Nephron progenitor cell (in vitro differentiated cells): Measurements from ENCODE around the gene STX19.
"Not testable (repeated sequence)": the region's sequence is repeated elsewhere in the genome, so short reads cannot be mapped to it uniquely, and the experiment has no call there.

Experiments
- DNase-seq: peaks from one replicate; pipeline ENCODE4 v3.0.0; 2021
- H3K27ac Mint-ChIP-seq: 2 replicates; pipeline ENCODE4 v1.8.0; 2021; ENCODE audit warnings: mild to moderate bottlenecking, moderate library complexity, mixed read lengths
- H3K27me3 Mint-ChIP-seq: 2 replicates; pipeline ENCODE4 v1.8.0; 2021; ENCODE audit warnings: mild to moderate bottlenecking, low read depth, mixed read lengths; ENCODE audit not compliant: poor library complexity
- H3K36me3 Mint-ChIP-seq: 2 replicates; pipeline ENCODE4 v1.8.0; 2021; ENCODE audit warnings: low read depth, mixed read lengths
- H3K4me1 Mint-ChIP-seq: 2 replicates; pipeline ENCODE4 v1.8.0; 2021; ENCODE audit warnings: mixed read lengths
- H3K4me3 Mint-ChIP-seq: 2 replicates; pipeline ENCODE4 v1.8.0; 2021; ENCODE audit warnings: mild to moderate bottlenecking, moderate library complexity, mixed read lengths
- H3K9me3 Mint-ChIP-seq: 2 replicates; pipeline ENCODE4 v1.8.0; 2021; ENCODE audit warnings: mild to moderate bottlenecking, moderate library complexity, mixed read lengths
- TF ChIP-seq, protein P1 (sequence below): fragments of 200-600 bp; sonication (generic); IDR thresholded peaks from 2 replicates; pipeline ENCODE4 v1.5.0; 2021; ENCODE audit warnings: antibody characterized with exemption

Gene STX19

DNA sequence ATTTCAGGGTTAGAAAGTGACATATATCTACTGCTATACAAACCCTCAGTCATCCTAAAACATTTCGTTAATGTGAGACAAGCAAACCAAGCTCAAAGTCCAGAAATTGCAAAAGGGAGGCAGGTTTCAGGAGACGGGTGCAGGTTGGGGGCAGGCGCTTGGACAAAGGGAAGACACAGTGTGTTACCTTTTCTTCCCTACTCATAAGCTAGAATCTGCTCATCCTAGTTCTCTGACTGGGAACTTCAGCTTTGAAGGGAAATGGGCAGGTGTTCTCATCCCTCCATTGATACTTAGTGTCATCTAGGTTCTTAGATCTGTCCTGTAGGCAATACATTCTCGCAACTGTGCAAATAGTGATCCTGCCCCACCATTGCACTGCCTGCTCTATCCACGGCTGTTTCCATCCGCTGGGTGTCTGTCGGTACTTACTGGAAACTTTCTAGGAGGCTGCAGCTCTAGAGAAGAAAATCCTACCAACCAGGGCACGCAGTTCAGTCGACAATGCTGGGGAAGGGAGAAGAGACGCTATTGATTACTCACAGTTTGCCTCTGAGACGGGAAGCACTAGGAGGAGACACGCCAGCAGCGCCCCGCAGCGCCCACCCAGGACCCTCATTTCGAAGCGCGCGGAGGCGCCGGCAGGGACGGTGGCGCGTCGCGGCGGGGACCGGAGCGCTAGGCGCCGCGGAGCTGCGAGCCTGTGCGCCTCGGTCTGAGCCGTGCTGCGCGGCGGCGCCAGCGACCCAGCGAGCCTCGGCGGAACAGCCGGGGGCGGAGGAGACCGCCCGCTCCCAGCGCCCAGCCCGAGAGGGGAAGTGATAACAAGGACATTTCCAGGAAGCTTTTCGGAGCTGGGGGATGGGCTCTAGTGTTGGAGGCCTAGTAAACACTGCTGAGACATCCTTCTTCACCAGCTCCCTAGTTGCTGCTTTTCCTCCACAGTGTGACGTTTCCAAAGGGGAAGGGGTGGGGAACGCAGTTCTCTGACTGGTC is 55.0 kb downstream of the STX19 start, which contains the start of gene PROS1:
Gene PROS1, minus strand, starts transcription at position 766 of the 996 bp plus-strand sequence. Its CDS starts 147 bp downstream, at position 619.
- peak; percentile 75 for DNase-seq
- peak within 1 kb of the TSS; percentile 91 for H3K4me3 Mint-ChIP-seq
- H3K36me3 Mint-ChIP-seq: peaks cover 4% of the 10 kb centered on the region
- H3K9me3 Mint-ChIP-seq: no peaks in the 10 kb centered on the region
- peaks cover 13% of the 10 kb centered on the region for H3K4me1 Mint-ChIP-seq
- H3K27ac Mint-ChIP-seq: peak within 1 kb of the TSS; percentile 98
- TF ChIP-seq, protein P1, sequence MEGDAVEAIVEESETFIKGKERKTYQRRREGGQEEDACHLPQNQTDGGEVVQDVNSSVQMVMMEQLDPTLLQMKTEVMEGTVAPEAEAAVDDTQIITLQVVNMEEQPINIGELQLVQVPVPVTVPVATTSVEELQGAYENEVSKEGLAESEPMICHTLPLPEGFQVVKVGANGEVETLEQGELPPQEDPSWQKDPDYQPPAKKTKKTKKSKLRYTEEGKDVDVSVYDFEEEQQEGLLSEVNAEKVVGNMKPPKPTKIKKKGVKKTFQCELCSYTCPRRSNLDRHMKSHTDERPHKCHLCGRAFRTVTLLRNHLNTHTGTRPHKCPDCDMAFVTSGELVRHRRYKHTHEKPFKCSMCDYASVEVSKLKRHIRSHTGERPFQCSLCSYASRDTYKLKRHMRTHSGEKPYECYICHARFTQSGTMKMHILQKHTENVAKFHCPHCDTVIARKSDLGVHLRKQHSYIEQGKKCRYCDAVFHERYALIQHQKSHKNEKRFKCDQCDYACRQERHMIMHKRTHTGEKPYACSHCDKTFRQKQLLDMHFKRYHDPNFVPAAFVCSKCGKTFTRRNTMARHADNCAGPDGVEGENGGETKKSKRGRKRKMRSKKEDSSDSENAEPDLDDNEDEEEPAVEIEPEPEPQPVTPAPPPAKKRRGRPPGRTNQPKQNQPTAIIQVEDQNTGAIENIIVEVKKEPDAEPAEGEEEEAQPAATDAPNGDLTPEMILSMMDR: no peak
- peaks cover 13% of the 10 kb centered on the region for H3K27me3 Mint-ChIP-seq

DNA sequence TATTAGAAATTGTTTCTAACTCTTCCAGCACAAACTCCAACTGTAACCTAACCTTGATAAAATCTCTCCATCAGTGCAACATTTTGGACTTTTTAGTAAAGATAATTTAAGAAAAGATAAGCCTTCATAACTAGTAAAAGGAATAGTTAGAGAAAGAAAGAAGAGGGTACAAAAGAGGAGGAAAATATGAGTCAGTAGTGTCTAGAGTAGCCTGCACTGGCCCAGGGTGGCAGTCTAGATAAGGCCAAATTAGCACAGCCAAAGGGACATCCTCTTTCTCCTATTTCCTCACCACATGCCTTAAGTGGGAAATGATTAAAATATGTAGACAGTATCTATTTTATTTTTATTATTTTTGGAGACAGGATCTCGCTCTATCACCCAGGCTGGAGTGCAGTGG is 58.4 kb downstream of the STX19 start:
- H3K27me3 Mint-ChIP-seq: peaks cover 3% of the 10 kb centered on the region
- H3K36me3 Mint-ChIP-seq: peaks cover 13% of the 10 kb centered on the region
- peaks cover 12% of the 10 kb centered on the region for H3K9me3 Mint-ChIP-seq
- H3K4me1 Mint-ChIP-seq: peaks cover 13% of the 10 kb centered on the region
- no peak overlapping the region for H3K4me3 Mint-ChIP-seq
- no peak overlapping the region for H3K27ac Mint-ChIP-seq
- TF ChIP-seq, protein P1: no peak
- DNase-seq: no peak

DNA sequence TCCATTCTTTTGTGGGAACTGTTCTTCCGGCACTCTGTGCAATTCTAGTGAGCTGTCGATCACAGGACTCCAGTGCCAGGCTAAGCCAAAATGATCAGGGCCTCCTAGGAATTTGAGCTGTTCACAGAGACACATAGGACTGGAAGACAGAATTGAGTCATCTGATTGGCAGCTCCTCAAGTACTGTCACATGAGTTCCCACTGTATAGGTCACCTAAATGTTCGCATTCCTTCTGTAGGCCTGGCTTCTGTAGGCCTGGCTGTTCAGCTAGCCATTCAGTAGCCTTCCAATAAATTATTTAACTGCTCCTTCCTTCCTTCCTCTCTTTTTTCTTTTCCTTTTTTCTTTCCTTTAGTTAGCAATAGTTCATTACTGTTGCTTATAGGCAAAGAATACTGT is 59.0 kb downstream of the STX19 start:
- H3K4me3 Mint-ChIP-seq: no peak overlapping the region
- peaks cover 3% of the 10 kb centered on the region for H3K27me3 Mint-ChIP-seq
- peaks cover 16% of the 10 kb centered on the region for H3K9me3 Mint-ChIP-seq
- TF ChIP-seq, protein P1: no peak
- H3K4me1 Mint-ChIP-seq: peaks cover 13% of the 10 kb centered on the region
- DNase-seq: no peak
- no peak overlapping the region for H3K27ac Mint-ChIP-seq
- H3K36me3 Mint-ChIP-seq: peaks cover 16% of the 10 kb centered on the region

DNA sequence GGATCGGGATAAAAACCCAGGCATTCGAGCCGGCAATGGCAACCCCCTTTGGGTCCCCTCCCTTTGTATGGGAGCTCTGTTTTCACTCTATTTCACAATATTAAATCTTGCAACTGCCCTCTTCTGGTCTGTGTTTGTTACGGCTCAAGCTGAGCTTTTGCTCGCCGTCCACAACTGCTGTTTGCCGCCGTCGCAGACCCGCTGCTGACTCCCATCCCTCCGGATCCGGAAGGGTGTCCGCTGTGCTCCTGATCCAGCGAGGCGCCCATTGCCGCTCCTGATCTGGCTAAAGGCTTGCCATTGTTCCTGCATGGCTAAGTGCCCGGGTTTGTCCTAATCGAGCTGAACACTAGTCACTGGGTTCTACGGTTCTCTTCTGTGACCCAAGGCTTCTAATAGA is 63.3 kb downstream of the STX19 start:
- peaks cover 38% of the 10 kb centered on the region for H3K9me3 Mint-ChIP-seq
- H3K36me3 Mint-ChIP-seq: peaks cover 17% of the 10 kb centered on the region
- not testable (repeated sequence) for DNase-seq, H3K4me3 Mint-ChIP-seq, H3K27me3 Mint-ChIP-seq, H3K4me1 Mint-ChIP-seq, H3K27ac Mint-ChIP-seq
